CD1c-positive myeloid dendritic cell (primary cell): Measurements from ENCODE around the gene ACAP3.
"Not testable (repeated sequence)": the region's sequence is repeated elsewhere in the genome, so short reads cannot be mapped to it uniquely, and the experiment has no call there.

Source experiments
- DNase-seq: peaks from one replicate; pipeline ENCODE4 v3.0.0-alpha.2; 2016; ENCODE audit errors: extremely low spot score

ACAP3 gene

DNA sequence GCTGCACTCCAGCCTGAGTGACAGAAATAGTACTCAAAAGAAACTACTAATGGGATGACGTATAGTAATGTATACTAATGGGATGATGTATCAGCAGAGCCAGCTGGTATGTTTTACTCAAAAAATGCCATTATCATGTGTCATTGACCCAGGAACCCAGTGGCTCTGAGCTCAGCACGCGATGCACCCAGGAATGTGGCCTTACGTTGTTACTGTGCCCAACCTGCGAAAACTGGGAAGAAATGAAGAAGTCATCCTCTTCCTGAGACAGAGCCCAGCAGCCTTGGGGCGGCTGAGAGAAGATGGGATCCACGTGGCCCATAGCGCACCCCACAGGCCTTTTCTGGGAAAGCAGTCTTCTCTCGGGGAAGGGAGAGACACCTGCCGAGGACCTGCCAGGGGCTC is 42.9 kb downstream of the ACAP3 start:
- DNase-seq = no peak

DNA sequence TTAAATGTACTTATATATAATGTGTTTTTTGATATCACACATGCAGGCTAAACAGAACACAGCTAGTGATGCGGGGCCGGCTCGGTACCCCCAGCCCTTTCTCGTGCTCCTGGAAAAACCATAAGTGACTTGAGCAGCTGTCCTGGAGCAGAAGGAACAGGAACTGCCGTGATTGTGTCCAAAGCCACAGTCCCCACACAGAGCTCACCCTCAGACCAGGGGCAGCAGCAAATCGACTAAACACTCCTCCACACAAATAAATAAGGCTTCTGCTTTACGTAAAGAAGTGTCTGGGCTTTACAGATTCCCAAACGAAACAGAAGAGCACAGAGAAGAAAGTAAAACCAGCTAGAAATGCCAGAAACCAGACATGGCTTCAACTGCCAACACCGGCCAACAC is 43.7 kb downstream of the ACAP3 start:
- DNase-seq = no peak

DNA sequence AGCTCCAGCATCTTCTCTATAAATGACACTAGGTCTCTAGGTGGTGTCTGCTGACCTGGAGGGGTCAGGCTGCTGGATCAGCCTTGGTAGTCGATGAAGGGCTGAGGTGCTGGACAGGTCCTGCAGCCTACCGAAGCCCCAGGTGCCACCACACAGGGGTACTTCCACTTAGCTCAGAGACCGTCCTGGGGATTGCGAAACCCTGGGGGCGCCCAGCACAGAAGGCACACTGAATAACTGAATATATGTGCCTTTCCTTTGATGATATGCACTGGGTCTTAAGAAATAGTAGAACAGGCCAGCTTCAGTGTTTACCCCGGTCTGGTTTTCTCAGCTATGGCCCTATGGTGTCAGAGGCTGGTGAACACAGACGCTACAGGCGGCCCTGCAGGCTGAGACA is 45.0 kb downstream of the ACAP3 start:
- DNase-seq = no peak

DNA sequence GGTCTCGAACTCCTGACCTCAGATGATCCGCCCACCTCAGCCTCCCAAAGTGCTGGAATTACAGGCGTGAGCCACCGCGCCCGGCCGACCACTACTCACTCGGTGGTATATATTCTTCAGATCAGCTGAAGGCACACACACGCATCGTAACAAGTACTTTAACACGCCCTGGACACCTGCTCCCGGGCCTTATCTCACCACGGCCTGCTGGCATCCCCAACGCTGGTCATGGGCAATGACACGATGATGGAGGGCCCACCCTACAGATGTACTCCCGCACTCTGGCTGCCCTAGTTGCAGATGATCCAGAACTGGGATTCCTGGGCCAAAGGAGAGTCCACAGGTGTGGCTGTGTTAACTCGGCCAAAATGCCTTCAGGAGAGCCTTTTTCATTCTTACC is 45.7 kb downstream of the ACAP3 start:
- no peak for DNase-seq

DNA sequence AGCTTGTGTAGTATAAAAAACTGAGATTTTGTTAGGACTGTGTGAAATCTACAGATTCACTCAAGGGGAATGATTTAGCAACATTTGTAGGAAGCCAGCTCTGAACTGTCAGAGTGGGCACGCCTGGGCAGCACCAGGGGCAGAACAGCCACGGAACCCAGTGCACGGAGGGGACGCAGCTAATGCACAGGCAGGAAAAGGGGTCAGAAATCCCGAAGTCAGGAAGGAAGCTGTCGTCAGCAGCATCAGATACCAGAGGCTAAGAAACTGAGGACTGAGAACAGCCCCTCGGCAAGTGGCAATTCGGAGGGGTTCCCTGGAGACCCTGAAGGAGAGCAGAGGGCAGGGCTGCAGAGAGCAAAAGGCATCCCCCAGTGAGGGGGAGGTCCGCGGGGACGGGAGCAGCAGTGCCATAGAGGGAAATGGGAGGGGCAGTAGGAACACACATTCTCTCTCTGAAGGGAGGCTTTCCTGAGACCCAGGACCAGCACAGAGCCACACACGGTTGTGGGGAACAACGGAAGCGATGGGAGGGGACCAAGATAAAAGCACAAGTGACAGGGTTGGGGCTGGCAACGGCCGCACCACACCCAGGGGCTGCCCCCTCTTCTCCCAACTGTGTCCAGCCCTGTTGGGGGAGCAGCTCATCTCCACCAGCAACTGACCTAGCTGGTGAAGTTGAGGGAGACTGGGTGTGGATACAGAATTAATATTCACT is 46.7 kb downstream of the ACAP3 start:
- no peak for DNase-seq

DNA sequence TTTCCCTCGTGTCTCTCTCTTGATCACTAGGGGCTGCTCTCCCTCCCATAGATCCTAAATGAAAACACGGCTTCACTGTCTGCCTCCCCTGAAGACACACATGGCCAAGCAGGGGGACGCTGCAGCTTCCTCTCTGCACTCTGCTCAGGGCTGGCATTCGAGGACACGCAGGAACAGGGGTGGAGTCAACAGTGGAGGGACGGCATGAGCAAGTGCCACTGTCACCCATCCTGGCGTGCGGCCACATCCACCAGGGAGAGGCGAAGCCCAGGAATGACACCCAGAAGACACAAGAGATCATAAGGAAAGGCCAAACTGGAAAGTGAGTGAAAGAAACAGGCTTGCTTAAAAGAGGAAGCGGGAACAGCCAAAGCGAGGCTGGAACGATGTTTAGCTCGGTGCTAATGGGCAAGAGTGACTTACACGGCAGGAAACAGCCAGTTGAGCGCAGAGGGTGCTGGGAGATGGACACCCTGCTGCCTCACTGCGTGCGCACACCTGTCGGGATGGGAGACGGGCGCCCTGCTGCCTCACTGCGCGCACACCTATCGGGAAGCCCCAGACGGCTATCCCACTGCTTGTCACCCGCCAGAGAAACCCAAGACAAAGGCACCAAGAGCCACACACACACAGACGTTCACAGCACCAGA is 47.7 kb downstream of the ACAP3 start:
- peak; percentile 19 for DNase-seq

DNA sequence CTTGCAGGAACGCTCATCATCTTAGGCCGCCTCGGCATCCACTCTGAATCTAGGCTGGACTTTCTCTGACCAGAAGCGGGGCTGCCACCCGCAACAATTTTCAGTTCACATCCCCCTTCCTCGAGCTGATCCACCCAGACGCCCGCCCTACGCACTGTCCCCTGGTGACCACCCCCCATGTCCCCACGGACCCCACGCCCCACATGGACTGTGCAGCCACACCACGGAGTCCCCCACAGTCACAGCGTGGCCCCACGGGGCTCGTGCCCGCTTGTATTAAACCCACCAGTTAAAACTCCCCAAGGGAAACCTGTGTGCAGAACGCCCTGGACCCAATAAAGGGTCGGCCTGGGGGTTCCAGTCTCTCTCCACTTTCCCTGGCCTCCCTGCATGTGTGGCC is 48.2 kb downstream of the ACAP3 start:
- no peak for DNase-seq

DNA sequence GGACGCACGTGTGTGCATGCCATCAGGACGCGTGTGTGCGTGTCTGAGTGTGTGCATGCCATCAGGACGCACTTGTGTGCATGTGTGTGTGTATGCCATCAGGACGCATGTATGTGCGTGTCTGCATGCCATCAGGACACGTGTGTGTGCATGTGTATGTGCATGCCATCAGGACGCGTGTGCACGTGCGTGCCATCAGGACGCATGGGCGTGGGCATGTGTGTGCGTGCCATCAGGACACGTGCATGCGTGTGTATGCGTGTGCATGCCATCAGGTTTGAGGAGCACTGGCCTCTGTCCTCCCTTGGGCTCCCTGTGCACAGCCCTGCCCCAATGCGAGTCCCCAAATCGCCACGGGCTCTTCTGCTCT is 48.6 kb downstream of the ACAP3 start:
- DNase-seq = no peak

DNA sequence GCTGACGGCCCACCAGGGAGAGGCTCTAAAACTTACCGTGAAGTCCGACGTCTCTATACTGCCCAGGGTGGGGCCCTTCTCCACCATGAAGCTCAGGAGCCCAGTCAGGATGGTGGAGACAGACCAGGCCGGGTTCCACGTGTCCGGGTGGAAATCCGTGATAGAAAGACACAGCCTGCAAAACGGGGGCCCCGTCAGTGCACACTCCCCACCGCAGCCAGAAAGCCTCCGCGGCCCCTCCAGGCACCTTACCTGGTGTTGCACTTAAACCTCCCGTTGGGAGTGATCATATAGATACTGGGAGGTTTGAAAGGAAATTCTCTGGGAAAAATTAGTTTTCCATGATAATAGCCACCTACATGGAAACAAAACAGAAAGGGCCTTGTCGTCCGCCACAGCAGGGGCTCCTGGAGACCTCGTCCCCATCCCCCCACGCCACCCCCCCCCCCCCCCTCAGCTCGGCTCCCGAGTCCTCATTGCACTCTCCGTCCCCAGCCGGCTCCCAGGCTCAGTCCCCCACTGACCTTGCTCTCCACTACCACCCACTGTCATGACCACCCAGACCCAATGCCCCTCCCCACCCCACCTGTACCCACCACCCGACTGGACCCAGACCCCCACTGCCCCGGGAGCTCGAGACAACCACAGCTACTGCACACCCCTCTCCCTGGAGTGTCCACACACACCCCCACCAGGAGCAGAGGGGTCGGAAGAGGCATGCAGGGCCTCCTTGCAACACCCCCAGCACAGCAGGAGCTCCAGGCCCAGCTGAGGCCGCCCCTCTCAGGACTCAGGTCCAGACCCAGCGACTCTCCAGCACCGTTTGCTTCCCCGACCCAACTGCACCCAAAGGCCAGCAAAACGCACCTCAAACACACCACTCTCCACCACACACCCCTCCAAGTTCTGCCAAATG is 50.5 kb downstream of the ACAP3 start:
- DNase-seq = no peak

DNA sequence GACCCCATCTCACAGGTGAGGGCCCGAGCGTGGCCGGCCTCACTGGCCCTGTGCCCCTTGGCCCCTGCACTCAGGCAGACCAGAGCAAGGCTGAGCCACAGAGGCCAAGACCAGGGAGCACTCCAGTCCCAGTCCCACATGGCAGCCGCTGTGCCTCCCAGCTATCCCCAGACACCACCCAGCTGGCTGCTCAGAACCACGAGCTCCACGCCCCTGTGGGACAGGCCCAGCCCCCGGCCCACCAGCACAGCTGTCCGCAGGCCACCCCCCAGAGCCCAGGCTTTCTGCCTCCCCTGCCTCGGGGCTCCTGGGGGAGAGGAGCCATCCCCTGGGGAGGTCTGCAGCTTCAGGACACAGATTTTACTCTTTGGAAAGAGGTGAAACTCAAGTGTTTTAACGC is 52.1 kb downstream of the ACAP3 start:
- no peak for DNase-seq

DNA sequence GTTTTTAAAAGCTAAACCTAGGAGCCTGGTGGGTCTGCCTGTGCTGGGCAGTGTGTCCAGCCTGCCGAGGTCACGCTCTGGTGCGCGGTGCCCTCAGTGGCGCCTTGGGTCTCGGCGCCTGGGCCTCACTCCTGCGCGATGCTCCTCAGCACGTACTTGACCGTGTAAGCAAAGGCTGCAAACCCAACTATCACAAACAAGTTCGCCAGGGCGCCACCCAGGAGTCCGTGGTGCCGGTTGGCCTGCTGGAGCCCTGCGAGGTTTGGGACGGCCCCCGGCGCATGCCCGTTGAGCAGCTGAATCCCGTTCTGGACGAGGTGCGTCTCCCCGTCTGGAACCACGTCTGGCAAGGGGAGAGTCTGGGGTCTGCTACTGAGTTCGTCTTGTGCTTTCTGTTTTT is 52.7 kb downstream of the ACAP3 start:
- no peak for DNase-seq

DNA sequence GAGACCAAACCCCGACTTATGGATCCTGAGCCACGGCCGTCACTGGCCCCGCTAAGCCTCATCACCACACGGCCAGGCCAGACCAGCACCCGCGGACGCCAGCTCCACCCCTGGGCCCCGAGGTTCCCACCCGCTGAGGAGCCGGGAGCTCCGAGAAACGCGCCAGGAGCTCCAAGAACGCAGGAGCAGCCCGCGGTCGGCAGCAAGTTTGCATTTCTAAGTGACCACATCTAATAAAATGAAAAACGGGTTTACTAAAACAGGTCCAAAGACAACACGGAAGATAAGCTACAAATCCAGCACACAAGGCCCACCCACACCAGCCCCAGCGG is 53.1 kb downstream of the ACAP3 start:
- no peak for DNase-seq

DNA sequence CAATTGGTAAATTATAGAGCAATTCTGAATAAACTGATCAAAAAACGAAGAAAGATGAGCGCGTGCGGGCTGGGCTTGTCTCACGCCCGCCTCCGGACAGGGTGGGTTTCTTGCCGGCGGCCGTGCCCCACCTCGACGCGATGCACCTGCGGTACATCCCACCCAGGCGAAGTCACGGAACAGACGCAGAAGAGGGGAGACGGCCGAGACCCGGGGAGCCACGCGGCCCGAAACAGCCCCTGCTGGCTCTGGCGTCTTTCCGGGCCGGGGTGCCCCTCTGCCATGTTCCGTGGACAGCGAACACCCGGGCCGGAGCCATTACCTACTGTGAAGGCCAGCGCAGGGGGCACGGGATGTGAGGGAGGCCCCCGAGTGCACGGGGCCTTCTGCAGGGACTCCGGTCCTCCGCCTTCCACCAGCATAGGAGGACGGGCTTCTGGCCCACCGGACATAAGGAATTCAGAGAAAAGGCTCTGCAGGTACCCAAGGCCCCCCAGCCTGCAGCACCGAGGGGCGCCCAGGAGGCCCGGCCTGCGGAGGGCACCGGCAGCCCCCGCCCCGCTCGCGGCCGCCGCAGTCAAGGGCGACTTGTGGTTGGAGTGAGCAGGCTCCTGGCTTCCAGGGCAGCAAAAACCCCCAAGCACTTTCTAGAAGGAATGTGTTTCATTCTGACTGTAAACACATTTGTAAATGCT is 53.6 kb downstream of the ACAP3 start:
- DNase-seq = no peak

DNA sequence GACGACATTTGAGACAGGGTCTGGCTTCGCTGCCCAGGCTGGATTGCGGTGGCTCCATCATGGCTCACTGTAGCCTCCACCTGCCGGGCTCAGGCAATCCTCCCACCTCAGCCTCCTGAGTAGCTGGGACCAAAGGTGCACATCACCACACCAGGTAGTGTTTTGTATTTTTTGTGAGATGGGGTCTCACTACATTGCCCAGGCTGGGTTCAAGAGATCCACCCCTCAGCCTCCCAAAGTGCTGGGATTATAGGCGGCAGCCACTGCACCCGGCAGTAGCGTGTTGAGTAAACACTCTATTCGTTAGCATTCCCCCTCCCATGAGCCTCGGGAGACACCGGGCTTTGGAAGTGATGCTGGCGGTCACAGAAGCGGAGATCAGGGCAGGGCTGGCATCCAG is 54.4 kb downstream of the ACAP3 start:
- no peak for DNase-seq

DNA sequence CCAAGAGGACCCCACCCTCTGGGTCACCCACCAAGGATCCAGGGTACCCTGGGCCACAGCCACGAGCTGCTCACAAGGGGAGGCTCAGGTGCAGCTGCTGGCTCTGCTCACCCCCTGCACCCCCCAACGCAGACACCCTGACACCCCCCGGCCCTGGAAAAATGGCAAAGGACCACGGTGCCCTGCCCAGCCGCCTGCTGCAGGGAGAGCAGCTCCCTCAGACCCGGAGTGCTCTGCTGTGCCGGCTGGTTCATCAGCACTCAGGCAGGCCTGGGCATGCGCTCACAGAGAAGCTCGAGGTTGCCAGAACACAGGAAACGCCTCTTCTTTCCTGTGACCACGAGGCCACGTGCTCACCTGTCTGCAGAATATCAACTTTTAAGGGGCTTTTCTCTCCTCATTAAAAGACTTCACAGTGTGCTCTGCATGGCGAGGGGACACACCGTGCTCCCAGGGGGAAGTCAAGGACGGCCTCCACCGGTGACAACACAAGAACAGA is 56.9 kb downstream of the ACAP3 start:
- DNase-seq = peak; percentile 16

DNA sequence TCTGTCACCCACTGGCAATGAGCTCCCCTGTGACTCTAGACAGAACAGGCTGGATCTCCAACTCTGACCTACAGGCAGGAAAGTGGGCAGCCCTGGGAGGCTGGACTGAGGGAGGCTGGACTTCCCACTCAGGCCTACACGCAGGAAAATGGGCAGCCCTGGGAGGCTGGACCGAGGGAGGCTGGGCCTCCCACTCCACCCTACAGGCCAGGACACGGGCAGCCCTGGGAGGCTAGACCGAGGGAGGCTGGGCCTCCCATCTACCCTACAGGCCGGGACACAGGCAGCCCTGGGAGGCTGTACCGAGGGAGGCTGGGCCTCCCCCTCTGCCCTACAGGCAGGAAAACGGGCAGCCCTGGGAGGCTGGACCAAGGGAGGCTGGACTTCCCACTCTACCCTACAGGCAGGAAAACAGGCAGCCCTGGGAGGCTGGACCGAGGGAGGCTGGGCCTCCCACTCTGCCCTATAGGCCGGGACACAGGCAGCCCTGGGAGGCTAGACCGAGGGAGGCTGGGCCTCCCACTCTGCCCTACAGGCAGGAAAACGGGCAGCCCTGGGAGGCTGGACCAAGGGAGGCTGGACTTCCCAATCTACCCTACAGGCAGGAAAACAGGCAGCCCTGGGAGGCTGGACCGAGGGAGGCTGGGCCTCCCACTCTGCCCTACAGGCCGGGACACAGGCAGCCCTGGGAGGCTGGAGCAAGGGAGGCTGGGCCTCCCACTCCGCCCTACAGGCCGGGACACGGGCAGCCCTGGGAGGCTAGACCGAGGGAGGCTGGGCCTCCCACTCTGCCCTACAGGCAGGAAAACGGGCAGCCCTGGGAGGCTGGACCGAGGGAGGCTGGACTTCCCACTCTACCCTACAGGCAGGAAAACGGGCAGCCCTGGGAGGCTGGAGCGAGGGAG is 59.5 kb downstream of the ACAP3 start:
- not testable (repeated sequence) for DNase-seq

DNA sequence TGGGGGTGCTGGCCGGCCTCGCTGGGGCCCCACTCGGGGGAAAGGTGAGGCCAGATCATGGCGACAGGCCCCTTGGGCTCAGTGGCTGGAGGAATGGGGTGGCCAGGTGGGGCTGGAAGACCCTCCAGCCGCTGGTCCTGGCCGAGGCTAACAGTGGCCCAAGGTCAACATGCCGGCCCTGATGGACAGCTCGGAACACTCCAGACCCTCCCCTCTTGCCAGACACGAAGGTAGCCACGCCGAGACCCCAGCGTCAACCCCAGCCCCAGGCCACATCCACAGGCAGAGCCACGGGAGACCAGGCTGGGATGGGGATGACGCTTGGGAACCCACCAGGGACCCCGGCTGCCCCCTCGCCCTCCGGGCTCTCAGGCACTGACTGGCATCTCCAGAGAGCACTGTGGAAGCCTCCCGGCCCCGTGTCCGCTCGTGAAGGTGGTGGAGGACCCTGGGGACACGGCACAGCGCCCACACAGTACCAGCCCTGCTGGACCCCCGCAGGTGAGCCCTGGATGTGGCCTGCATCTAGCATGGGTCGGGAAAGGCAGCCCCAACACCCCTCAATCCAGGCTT is 60.3 kb downstream of the ACAP3 start:
- DNase-seq = no peak

DNA sequence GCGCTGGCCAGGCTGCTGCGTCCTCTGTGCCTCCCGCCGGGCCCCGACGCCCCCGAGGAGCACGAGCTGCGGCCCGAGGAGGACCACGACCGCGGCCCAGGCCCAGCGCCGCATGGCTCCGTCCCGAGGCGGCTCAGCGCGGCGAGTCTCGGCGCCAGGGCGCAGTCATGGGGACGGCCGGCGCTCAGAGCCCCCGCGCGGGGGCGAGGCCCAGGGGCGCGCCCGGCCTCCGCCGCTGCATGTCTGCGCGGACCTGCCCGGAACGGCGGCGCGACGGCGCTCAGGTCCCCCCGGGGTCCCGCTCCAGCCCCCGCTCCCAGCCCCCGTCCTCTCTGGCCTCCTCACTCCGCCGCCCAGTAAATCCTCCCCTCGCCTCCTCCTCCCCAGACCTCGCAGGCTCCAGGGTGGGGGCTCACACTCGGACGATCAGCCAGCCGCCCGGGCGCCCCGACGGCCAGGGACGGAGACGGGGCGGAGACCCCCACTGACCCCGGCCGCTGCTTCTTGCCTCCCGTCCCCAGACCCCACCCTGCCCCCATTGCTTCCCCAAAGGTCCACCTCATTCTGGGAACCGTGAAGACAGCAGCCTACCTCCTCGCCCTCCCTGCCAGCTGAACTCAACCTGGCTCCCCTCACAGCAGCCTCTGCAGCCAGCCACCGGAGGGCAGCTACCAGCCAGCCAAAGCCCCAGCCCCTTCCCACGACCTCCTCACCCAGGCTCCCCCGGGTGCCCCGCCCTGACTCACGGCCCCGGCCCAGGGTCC is 61.0 kb downstream of the ACAP3 start, which contains the start of gene C1QTNF12:
Gene C1QTNF12, minus strand, starts transcription at position 146 of the 764 bp plus-strand sequence. Its CDS starts 32 bp downstream, at position 114.
- no peak for DNase-seq

DNA sequence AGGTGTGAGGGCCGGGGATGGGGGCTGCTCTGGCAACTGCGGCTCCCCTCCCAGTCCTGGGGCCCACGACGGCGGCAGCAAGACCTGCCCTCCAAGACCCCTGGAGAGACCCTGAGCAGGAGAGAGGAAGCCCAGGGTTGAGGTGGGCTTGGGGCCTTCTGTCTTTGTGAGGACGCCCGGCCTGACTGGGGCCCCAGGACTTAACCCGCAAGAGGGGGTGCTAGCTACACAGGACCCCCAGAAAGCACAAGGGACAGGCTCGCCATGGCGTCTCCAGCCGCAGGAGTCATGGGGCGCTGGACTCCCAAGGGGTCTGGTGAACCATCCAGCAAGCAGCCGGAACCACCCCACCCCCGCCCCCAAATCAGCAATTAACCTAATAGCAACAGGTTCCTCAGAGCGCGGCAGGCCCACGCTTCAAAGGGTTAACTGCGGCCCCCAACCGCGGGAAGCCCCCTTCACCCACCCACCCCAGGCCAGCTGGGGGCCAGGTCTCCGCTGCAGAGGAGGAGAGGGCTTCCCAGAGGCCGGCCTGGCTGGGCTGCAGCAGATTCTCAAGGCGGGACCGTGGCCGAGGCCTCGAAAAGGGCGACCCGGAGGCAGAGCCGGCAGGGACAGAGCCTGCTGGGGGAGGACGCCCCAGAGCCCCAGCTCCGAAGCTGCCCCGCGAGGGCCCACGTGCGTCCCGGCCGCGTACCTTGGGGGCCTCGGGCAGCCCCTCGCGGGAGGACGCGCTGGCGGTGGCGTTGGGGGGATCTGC is 61.7 kb downstream of the ACAP3 start:
- DNase-seq = no peak
